MCF 10A (cell line): ENCODE results near the gene CELF5. TPM values are rescaled to one million over a fixed set of nuclear protein-coding genes. Genes with fewer than 3 reads are reported as not detected.

Experiments used
- BruUV-seq: library from RNA; stranded (reverse); fragments of 400-500 nt; replicated peaks from 2 replicates; lab custom pipeline; 2021; lab: Mats Ljungman, UMichigan
- CTCF ChIA-PET: fragments of 300-600 bp; sonication (Branson Sonifier 250); formaldehyde crosslinking; extraction: SDS; loops from one replicate; lab custom pipeline; 2021; ENCODE audit warnings: antibody characterized with exemption, inconsistent platforms; lab: Yijun Ruan, JAX
- POLR2A ChIA-PET: fragments of 300-600, 350-650 bp; sonication (Branson Sonifier 250); formaldehyde crosslinking; extraction: SDS; loops from one replicate; lab custom pipeline; 2020; ENCODE audit warnings: antibody characterized with exemption, inconsistent platforms; lab: Yijun Ruan, JAX
- DNase-seq: peaks from one replicate; pipeline ENCODE4 v3.0.0-alpha.2; 2018; ENCODE audit not compliant: unreplicated experiment
- H3K27ac Mint-ChIP-seq: one replicate; pipeline ENCODE4 v1.8.0; 2022; ENCODE audit warnings: mild to moderate bottlenecking, low read depth, mixed read lengths; ENCODE audit not compliant: unreplicated experiment
- H3K27me3 Mint-ChIP-seq: one replicate; pipeline ENCODE4 v1.8.0; 2022; ENCODE audit warnings: mixed read lengths; ENCODE audit not compliant: insufficient read depth, unreplicated experiment
- H3K36me3 Mint-ChIP-seq: one replicate; pipeline ENCODE4 v1.8.0; 2022; ENCODE audit warnings: mild to moderate bottlenecking, moderate library complexity, mixed read lengths; ENCODE audit not compliant: insufficient read depth, unreplicated experiment
- H3K4me1 Mint-ChIP-seq: one replicate; pipeline ENCODE4 v1.8.0; 2022; ENCODE audit warnings: mixed read lengths; ENCODE audit not compliant: insufficient read depth, unreplicated experiment
- H3K4me3 Mint-ChIP-seq: one replicate; pipeline ENCODE4 v1.8.0; 2022; ENCODE audit warnings: mild to moderate bottlenecking, moderate library complexity, mixed read lengths; ENCODE audit not compliant: unreplicated experiment
- H3K9me3 Mint-ChIP-seq: one replicate; pipeline ENCODE4 v1.8.0; 2022; ENCODE audit warnings: mixed read lengths; ENCODE audit not compliant: unreplicated experiment
- intact Hi-C: fragments of 100-400 bp; cut with micrococcal nuclease; formaldehyde crosslinking; loops from 2 replicates; pipeline ENCODE4 v1.14.1; 2022
- total RNA-seq: library from RNA; stranded (reverse); gene quantifications from 2 replicates; pipeline ENCODE4 v1.2.3, GENCODE V29; 2022
- TF ChIP-seq, protein P1 (sequence below): fragments of 200-600 bp; IDR thresholded peaks from one replicate; pipeline ENCODE4 v1.8.0; 2022; ENCODE audit warnings: antibody characterized with exemption, mild to moderate bottlenecking; ENCODE audit not compliant: unreplicated experiment

CELF5 gene
- total RNA-seq, 1 experiment from 2014 or later: 0.30 TPM

DNA sequence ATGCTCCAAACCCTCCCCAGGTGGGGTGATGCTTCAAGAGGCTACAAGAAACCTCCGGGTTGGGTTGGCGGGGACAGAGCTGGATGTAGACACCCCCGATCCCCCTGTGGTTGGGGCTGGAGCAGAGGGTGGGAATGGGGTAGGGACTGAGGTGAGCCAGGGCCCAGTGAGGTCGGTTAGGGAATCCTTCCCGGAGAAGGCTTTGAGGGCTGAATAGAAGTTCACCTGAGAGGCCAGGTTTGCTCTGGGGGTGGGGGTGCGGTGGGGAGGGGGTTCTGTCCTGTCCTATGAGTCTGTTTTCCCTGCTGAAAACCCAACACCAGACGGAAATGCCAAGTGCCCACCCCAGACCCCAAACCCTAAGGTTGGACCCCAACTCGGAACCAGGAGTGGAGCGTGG is 69.1 kb downstream of the CELF5 start:
- H3K4me1 Mint-ChIP-seq: no peaks in the 10 kb centered on the region
- TF ChIP-seq, protein P1, sequence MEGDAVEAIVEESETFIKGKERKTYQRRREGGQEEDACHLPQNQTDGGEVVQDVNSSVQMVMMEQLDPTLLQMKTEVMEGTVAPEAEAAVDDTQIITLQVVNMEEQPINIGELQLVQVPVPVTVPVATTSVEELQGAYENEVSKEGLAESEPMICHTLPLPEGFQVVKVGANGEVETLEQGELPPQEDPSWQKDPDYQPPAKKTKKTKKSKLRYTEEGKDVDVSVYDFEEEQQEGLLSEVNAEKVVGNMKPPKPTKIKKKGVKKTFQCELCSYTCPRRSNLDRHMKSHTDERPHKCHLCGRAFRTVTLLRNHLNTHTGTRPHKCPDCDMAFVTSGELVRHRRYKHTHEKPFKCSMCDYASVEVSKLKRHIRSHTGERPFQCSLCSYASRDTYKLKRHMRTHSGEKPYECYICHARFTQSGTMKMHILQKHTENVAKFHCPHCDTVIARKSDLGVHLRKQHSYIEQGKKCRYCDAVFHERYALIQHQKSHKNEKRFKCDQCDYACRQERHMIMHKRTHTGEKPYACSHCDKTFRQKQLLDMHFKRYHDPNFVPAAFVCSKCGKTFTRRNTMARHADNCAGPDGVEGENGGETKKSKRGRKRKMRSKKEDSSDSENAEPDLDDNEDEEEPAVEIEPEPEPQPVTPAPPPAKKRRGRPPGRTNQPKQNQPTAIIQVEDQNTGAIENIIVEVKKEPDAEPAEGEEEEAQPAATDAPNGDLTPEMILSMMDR: no peak
- no peak overlapping the region for H3K4me3 Mint-ChIP-seq
- ChIA-PET POLR2A (no interaction called here), CTCF (interaction anchor here (1.0 kb wide), 1 partner anchor 179 kb away, joined by 3 read pairs; no protein-coding TSS in a partner anchor)
- BruUV-seq: no TSS peak
- no peak for DNase-seq
- intact Hi-C loops: no loop called here
- H3K9me3 Mint-ChIP-seq: peaks cover 2% of the 10 kb centered on the region
- H3K27me3 Mint-ChIP-seq: peaks cover 17% of the 10 kb centered on the region
- no peaks in the 10 kb centered on the region for H3K36me3 Mint-ChIP-seq
- no peak overlapping the region for H3K27ac Mint-ChIP-seq

DNA sequence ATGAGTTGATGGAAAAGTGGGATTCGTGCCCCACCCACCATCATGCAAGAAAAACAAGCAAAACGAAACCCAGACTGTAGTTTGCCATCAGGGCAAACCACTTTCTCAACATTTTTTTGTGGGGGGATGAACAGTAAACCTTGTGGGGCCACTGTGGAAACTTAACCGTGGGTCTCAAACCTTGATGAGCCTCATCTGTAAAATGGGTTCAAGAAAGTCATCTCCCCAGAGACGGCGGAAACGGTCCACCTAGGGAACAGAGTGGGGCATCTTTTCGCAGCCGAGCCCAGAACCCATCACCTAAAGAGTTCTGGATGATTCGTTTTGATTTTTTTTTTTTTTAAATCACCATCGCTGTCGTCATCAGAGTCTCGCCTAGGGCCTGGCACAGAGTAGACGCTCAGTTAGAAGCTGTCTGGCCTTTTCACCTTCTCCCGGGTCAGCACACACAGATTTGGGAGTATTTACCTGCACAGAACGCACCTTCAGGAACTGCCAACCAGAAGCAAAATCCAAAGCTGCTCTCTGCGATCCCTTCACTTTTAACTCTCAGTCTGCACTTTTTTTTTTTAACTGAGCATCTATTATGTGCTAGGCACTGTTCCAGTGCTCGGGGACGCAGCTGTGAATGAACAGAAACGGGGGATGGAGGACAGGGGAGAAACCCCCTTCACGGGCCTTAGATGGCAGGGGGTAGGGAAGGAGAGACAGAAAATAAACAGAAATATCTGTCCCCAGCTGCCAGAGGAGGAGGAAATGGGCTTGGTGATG is 69.8 kb downstream of the CELF5 start:
- H3K36me3 Mint-ChIP-seq: no peaks in the 10 kb centered on the region
- BruUV-seq: no TSS peak
- peaks cover 9% of the 10 kb centered on the region for H3K9me3 Mint-ChIP-seq
- no peak overlapping the region for H3K27ac Mint-ChIP-seq
- DNase-seq: no peak
- H3K4me3 Mint-ChIP-seq: no peak overlapping the region
- intact Hi-C loops: no loop called here
- H3K27me3 Mint-ChIP-seq: peaks cover 24% of the 10 kb centered on the region
- ChIA-PET CTCF (no interaction called here), POLR2A (interaction anchor here (0.6 kb wide), 1 partner anchor 701 kb away, joined by 3 read pairs; no protein-coding TSS in a partner anchor)
- TF ChIP-seq, protein P1: no peak
- H3K4me1 Mint-ChIP-seq: no peaks in the 10 kb centered on the region

DNA sequence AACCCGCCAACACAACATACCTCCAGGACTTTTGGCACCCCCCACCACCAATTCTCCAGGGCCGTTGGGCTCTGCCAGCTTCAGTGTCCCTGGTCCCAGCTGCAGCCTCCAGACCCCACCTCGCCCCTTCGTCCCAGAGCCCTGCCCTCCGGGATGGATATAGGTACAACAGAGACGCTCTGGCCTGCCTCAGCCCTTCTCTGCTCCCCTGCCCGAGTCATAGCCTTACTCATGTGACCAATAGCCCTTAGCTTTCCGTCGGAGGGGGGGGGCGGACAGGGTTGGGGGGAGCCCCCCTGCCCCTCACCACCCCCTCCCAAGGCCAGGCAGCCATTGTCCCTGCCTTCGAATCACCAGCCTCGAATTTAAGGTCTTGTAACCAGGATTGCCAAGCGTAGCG is 71.1 kb downstream of the CELF5 start:
- no peak overlapping the region for H3K4me3 Mint-ChIP-seq
- ChIA-PET POLR2A (no interaction called here), CTCF (interaction anchor here (0.6 kb wide), 1 partner anchor 14 kb away, joined by 3 read pairs; no protein-coding TSS in a partner anchor)
- peaks cover 9% of the 10 kb centered on the region for H3K9me3 Mint-ChIP-seq
- intact Hi-C loops: no loop called here
- TF ChIP-seq, protein P1: no peak
- no peak for DNase-seq
- H3K36me3 Mint-ChIP-seq: no peaks in the 10 kb centered on the region
- no peaks in the 10 kb centered on the region for H3K4me1 Mint-ChIP-seq
- peaks cover 35% of the 10 kb centered on the region for H3K27me3 Mint-ChIP-seq
- H3K27ac Mint-ChIP-seq: no peak overlapping the region
- BruUV-seq: no TSS peak

DNA sequence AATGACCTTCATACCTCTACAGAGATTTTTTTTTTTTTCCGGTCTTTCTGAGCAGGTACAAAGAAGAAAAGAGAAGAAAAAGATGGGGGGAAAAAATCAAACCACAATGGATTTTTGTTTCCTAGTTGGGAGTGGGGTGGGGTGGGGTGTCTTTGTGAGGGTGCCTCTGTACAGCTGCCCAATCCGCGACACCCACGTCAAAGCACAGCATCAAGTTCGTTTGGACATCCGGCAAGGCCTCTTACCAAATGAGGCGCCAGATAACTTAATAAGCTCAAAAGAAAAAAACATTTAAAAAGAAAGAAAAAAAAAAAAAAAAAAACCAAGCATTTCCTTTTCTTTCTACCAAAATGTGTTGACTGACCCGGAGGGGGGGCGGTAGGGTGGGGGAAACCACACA is 71.6 kb downstream of the CELF5 start:
- Mint-ChIP-seq H3K36me3 (no peaks in the 10 kb centered on the region), H3K4me1 (no peaks in the 10 kb centered on the region), H3K27ac (no peak overlapping the region), H3K27me3 (peaks cover 35% of the 10 kb centered on the region), H3K9me3 (peaks cover 9% of the 10 kb centered on the region), H3K4me3 (no peak overlapping the region)
- no TSS peak for BruUV-seq
- CTCF ChIA-PET: interaction anchor here (0.6 kb wide), 1 partner anchor 14 kb away, joined by 3 read pairs; no protein-coding TSS in a partner anchor
- POLR2A ChIA-PET: no interaction called here
- TF ChIP-seq, protein P1: no peak
- DNase-seq: no peak
- intact Hi-C loops: no loop called here
